Renal pelvis (tissue), 4 donors: Measurements from ENCODE around the gene SMYD3. TPM values are rescaled to one million over a fixed set of nuclear protein-coding genes. Genes with fewer than 3 reads are reported as not detected.
A peak's percentile ranks its signal among the peaks of the same experiment; 100 is the strongest.

Experiments
- DNase-seq: peaks from one replicate; pipeline ENCODE4 v3.0.0-alpha.2; 2013
- polyA plus RNA-seq, 3 donors: library from polyadenylated mRNA; unstranded; fragments of 120-200 nt; gene quantifications; one replicate each; pipeline ENCODE4 v1.2.1, GENCODE V29; 2013; ENCODE audit not compliant: insufficient read length in 3 of 3

Gene SMYD3
- polyA plus RNA-seq, 3 donors, result 25.8 to 30.3 (median 26.1) TPM

DNA sequence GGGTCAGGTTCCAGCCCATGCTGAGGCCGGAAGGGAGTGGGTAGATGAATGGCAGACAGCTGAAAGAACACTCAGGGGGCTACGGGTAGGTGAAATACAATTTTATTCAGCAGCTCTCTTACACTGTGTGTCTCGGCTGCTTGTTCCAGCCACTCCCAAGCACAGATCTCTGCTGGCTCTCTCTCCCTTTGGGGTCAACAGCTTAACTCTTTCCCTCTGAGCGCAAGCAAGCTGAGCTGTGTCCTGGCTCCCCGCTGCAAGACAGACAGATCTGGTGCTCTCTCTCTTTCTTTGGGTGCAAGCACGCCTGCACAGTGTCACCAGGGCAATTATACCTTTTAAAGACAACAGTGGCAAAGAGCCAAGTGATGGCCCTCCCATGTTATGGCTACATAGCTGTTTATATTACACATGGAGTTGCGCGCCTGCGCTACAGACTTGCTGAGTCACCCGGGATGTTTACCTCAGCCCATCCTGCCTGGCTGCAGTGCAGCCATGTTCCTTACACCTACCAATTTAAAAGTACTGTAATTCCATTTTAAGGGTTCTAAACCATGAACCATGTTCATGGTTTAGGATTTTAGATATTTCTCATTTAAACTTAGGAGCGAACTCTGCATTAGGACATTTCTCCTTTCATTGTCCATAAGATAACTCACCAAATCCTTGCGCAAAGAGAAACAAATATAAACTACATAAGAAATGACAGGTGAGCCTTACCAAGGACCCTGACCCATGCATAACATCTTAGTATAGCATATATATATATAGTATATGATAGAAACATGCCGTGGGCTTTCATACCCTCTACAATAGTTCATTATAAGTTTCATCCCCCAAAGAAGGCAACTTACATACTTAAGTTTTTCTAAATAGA, 396.5 kb downstream of the SMYD3 start:
- DNase-seq, result no peak

DNA sequence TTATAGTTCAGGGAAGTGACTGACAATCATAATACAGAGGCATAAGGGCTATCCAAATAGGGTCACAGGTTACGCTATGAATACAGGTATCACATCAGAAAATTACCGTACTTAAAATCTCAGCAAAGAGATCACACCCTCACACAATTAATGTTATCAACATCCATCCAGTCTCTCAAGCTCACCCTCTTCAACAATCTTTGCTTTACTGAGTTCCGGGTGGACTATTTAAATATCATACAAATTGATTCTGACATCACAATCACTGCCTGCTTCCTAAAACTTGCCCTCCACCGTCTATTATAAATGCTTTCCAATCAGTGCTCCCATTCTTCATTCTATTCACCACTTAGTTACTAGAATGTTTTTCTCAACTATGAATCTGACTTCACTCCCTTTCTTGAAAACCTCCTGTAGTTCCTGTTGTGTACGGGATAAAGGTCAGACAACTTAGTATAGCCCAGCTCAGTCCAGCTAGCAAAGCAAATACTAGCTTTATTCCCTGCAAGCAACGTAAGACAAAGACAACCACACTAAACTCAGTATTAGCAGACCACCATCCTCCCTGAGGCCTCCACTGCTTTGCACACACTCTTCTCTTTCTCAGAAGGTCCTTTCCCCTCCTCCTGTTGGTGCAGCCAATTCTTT, 398.7 kb downstream of the SMYD3 start:
- DNase-seq, result no peak

DNA sequence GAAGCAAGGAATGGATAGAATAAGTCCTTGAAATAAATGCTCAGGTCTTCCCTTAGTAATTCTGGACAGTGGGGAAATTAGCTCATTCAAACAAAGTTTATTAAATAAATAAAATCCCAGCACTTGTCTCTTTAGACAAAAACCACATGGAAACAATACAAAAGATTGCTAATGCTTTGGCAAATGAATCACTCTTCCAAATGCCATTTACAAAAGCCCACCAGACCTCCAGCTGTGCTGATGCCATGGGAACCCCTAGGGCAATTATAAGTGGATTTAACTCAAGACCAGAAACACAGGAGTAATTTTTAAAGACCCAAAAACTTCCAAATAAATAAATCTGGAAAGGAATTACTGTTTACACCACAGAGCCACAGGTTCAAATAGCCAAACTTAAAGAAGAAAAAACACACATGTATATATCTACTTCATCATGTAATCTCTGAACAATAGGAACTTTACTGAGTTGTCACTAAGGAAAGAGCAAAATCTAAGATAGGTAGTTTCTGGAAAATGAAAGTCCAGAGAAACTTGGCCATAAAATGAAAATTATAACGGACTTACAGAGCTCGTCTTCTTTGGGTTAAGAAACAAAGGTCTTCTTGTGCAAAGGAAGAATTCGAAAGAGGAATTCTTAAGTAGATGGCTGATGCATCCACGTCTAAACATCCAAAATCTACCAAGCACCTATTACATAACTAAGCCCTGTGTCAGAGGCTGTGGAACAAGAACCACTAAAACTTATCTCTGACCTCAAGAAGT, 399.4 kb downstream of the SMYD3 start:
- DNase-seq, result no peak

- no peak for DNase-seq
Observed at GRCh38 chr1:246106342-246106763, 400.7 kb downstream of the SMYD3 start.

GRCh38 chr1:246104927-246105326, 402.2 kb downstream of the SMYD3 start:
- no peak for DNase-seq

DNA sequence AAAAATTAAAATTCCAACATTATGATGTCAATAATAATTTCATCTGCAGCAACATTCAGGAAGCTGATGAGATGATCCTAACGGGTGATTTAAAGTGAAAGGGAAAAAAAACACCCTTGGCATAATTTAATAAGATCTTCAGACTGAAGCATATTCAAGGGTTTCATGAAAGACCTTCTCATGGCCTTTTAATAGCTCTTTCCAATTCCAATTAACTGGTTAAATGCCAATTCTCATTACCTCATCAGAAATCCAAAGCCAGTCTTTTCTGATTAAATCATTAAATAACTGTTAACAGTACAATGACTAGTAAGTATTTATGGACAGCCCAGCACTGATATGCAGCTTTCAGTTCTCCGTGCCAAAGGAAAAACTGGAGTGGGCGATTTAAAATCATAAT, 407.5 kb downstream of the SMYD3 start:
- DNase-seq, result no peak

GRCh38 chr1:246096356-246096755, 410.7 kb downstream of the SMYD3 start:
- DNase-seq, result no peak

DNA sequence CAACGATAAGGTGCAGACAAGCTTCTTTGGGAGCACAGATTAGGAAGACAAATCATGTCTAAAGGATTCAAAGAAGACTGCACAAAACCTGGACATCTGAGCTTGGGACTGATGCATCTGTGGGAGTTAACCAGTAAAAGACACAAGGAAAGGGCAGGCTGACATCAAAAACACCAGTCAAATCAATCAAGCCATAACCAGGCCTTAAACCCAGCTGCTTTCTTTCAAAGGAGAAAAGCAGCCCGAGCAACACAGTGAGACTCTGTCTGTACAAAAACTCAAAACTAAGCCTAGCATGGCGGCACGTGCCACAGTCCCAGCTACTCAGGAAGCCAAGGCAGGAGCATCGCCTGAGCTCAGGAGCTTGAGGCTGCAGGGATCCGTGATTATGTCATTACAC, 411.6 kb downstream of the SMYD3 start:
- DNase-seq, result peak; percentile 62

GRCh38 chr1:246093230-246093629, 413.8 kb downstream of the SMYD3 start:
- no peak for DNase-seq

DNA sequence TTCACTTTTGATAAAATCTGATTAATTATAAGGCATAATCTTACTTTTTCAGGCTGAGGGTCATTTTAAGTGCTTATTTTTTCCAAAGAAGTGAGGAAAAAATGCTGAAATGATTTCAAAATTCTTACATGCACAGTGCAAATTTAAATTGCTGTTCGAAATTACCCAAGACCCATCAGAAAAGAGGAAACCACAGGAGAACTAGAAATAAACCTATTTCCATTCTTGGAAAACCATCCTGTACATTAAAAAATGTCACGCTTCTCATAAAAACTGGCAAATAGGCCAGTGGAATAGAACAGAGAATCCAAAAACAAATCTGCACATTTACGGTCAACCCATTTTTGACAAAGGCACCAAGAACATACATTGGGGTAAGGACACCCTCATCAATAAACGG, 414.9 kb downstream of the SMYD3 start:
- DNase-seq, result no peak

DNA sequence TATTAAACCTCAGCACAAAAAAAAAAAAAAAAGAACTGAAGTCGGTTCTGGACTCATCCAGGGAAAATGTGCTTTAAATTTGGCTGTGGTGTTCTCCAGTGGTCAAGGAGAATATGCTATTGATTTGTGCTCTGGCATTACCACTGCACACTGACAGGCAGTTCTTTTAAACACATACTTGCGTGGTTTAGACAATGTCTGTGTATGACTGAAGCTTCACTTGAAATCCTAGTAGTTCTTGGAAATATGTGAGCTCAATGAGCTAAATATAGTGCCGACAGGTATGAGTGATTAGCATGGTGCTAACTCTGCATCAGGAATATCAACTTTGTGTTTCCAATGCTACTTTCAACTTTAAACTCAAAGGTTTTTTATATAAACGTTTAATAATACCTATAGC, 415.6 kb downstream of the SMYD3 start:
- DNase-seq, result no peak

- no peak for DNase-seq
Observed at GRCh38 chr1:246086191-246086590, 420.9 kb downstream of the SMYD3 start.

DNA sequence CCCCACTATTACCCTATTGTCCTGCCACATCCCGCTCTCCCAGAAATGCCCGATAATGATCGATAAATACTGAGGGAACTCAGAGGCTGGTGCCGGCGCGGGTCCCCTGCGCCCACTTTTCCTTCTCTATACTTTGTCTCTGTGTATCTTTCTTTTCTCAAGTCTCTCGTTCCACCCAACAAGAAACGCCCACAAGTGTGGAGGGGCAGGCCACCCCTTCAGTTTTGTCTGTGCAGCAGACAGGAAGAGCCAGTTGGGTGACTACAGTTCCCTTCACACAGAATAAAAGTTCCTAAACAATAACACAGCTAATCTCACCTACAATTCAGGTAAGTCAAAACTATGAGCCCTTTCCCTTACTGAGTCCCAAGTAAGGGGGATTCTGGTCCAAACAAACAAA, 423.7 kb downstream of the SMYD3 start:
- no peak for DNase-seq

GRCh38 chr1:246081856-246082668, 425.0 kb downstream of the SMYD3 start:
- DNase-seq, result no peak

DNA sequence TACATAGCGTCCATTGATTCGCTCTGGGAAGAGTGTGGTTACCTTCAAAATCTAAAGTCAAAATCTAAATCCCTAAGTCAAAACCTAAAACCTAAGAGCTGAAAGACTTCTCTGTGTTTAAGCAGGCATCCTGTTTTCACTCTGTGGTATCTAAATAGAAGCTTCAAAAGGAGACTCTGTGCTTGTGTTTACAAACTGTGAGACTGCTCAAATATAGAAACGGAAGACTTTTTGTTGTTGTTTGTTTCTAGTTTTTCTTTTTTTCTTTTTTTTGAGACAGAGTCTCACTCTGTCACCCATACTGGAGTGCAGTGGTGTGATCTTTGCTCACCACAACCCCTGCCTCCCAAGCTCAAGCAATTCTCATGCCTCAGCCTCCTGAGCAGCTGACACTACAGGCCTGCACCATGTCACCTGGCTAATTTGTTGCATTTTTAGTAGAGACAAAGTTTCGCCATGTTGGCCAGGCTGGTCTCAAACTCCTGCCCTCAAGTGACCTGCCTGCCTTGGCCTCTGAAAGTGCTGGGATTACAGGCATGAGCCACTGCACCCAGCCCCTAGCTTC, 425.9 kb downstream of the SMYD3 start:
- no peak for DNase-seq

DNA sequence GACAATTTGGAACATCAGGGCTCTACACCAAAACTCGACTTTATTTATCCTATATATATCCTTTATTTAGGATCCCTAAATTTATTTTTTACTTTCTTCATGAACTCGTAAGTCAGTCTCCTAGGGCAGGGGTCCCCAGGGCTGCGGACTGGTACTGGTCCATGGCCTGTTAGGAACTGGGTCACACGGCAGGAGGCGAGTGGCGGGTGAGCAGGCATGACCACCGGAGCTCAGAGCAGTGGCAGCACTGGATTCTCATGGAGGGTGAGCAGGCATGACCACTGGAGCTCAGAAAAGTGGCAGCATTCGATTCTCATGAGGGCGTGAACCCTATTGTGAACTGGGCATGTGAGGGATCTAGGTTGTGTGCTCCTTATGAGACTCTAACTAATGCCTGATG, 427.0 kb downstream of the SMYD3 start:
- no peak for DNase-seq

- no peak for DNase-seq
Observed at GRCh38 chr1:246078888-246079252, 428.2 kb downstream of the SMYD3 start.

GRCh38 chr1:246078126-246078887, 428.8 kb downstream of the SMYD3 start:
- no peak for DNase-seq

DNA sequence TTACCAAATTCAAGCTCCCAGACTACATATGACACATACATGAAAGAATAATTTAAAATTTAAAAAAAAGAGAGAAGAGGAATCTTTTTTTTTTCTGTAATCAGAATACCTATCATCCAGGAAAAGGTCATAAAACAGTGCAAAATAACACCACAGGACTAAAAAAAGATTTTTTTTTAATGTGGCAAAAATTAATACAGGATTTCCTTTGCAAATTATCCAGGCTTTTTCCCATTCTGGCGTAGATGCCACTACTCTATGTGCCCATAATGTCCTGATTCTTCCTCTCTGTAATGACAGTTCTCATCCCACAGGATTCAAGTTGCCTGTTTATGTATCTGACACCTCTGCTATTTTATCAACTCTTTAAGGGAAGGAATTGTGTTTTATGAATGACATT, 429.6 kb downstream of the SMYD3 start:
- DNase-seq, result no peak

- DNase-seq, result no peak
Observed at GRCh38 chr1:246074421-246074820, 432.7 kb downstream of the SMYD3 start.

GRCh38 chr1:246072456-246072955, 434.6 kb downstream of the SMYD3 start:
- no peak for DNase-seq
